Subcutaneous adipose tissue (tissue), 4 donors: ENCODE results near the gene SLC25A19. TPM values are rescaled to one million over a fixed set of nuclear protein-coding genes. Genes with fewer than 3 reads are reported as not detected.

ENCODE experiments used
- CTCF ChIP-seq: fragments of 450-650 bp; IDR thresholded peaks from one replicate; pipeline ENCODE4 v1.5.1; 2016; ENCODE audit warnings: low read depth, mild to moderate bottlenecking, control low read depth, antibody characterized with exemption, moderate library complexity
- total RNA-seq, 4 donors: library from RNA; depleted of rRNA; stranded (reverse); fragments of >200 nt; gene quantifications; one replicate each; pipeline ENCODE4 v1.1.0, GENCODE V29; 2016

The SLC25A19 gene
- total RNA-seq, 4 donors from 2014 or later = 8.4 to 18.5 (median 14.3) TPM

GRCh38 chr17:75270218-75270965 lies 18.8 kb downstream of the SLC25A19 start:
- TF ChIP-seq CTCF = no peak

- TF ChIP-seq CTCF = no peak
Observed at GRCh38 chr17:75269844-75270217, 19.4 kb downstream of the SLC25A19 start.

GRCh38 chr17:75267411-75268232 lies 21.6 kb downstream of the SLC25A19 start:
- no peak for TF ChIP-seq CTCF

DNA sequence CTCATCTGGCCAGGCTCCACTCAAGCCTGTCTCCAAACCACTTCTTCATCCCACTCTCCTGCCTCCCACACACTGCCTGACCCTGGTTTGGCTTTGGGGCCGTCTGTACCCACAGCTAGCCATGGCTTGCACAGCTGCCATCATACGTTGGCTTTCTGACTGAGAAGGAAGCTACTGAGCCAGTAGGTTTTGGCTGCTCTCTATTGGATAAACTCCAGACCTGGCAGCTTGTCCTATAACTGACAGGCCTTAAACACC lies 22.2 kb downstream of the SLC25A19 start:
- no peak for TF ChIP-seq CTCF

GRCh38 chr17:75266316-75267152 lies 22.7 kb downstream of the SLC25A19 start:
- TF ChIP-seq CTCF = no peak

- TF ChIP-seq CTCF = no peak
Observed at GRCh38 chr17:75265614-75266315, 23.5 kb downstream of the SLC25A19 start.
